GM18499 (cell line): ENCODE results near the gene CDK8.
"Not testable (repeated sequence)": the region's sequence is repeated elsewhere in the genome, so short reads cannot be mapped to it uniquely, and the experiment has no call there.

Experiments used
- ATAC-seq: cut with Tn5 transposase; IDR thresholded peaks from one replicate; pipeline ENCODE4 v1.9.1; 2021; ENCODE audit warnings: moderate number of reproducible peaks; ENCODE audit not compliant: insufficient read depth, unreplicated experiment

Gene CDK8

DNA sequence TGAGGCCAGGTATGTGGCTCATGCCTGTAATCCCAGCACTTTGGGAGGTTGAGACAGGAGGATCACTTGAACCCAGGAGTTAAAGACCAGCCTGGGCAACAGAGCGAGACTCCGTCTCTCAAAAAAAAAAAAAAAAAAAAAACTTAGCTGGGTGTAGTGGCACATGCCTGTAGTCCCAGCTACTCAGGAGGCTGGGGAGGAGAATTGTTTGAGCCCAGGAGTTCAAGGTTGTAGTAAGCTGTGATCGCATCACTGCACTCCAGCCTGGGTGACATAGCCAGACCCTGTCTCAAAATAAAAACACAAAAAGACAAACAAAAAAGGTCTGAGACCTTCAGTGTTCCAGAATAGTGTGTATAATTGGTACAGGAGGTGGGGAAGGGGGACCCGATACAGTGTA, 1.9 kb upstream of the CDK8 start:
- ATAC-seq = not testable (repeated sequence)

DNA sequence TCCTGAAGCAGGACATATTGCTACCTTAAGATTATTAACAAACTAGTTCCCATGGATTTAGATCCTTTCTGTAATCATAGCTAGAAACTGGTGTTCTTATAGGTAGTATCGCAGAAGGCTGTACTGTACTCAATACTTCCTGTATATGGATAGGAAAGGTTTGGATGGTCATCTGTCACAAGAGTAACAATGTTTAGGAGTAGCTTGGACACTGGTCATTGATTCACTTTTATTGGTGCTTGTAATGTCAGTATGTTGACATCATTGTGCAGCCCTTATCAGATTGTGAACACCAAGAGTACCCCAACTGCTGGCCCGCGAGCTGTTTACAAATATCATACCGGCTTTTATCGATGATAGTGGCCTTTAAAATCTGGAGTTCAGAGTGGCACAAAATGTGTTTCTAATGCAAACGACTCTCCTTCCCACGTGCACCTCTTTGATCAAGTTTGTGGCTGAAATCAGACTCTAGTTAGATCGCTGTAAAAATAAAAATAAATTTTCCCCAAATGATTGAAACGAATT, 605 bp upstream of the CDK8 start:
- ATAC-seq = no peak

DNA sequence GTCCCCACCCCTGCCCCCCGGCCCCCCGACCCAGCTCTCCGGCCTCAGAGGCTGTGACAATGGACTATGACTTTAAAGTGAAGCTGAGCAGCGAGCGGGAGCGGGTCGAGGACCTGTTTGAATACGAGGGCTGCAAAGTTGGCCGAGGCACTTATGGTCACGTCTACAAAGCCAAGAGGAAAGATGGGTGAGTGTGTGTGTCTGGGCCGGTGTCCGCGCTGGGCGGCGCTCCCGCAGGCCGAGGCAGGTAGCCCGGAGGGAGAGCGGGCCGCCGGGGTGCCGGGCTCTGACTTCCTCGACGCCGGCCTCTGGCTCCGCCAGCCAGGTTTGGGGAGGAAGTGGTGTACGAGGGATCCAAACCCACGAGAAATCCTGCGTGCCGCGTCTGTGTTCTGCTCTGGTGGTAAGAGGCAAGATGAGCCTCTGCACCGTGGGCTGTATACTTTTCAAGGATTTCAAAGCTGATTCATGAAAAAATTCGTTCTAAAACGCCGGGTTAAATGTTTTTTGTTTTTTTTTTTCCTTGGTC, 718 bp downstream of the CDK8 start:
- no peak for ATAC-seq

DNA sequence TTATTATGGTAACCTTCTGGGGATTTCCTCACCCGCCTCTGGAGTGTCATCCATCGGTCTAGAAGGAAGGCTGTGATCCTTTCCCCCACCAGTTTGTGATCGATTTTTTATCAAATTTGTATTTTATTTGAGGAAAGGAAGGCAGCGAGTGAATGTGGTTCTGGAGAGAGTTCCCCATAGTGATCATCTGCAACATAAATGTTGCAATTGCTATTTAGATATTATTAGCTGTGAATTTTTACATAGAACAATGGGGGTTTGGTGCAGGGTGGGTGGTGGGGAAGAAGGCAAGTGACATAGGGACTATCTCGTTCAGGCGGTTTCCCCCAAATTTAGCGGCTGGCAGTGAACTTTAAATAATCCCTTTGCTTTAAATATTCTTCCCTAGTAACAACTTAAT, 1.2 kb downstream of the CDK8 start:
- ATAC-seq = no peak

DNA sequence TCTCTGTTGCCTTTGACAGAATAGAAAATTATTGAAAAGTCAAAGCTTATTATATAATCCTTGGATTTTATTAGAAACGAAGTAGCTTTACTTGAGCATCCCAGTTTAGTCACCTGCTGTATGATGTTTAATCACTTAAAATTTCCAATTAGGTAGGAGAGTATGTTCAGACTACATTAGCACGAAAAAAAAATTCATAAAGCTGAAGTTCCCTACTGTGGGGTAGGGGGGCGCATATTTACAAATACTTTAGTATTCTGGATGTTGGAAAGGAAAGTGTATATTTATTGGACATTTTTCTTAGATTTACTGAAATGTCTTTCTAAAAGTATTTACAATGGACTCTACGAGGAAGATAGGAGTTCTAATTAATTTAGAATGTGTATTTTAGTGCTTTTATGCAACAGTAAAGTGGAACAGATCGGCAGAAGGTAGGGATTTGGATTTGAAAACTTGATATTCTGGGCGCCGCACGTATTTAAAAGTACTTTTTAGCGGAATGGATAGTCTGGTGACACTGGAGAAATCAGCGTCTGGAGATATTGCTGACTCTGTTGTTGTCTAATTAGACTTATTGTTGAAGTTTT, 1.9 kb downstream of the CDK8 start:
- ATAC-seq = no peak

DNA sequence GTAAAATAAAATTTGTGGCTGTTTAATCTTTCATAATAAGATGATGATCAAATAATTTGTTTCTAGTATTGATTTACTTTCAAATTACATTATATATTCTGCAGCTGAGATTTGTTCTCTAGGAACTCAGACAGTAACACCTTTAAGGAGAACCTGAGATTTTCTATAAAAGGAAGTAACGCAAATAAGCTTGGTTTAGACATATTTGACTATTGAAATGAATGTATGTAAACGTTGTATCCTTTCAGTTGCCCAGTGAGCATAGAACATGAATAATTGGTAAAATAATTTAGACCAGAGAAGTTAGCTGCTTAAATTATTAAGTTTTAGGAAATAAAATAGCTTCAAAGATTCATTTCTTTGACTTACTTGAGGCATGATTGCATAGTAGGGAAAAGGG, 3.1 kb downstream of the CDK8 start:
- ATAC-seq = no peak

DNA sequence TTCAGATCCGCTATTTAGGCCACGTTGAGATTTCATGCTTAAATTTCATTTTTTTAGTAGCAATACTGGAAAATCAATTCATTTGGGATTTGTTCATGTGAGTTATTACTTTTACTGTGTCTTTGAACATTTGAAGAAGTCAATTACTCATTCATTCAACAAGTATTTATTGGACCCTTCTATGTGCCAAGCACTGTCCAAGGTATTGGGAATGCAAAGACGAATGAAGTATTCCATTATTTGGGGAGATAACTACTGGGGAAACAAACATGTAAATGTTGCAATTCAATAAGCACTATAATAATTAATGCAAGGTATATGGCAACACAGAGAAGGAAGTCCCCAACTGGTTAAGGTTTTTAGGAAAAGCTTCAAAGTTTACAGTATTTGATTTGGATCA, 5.7 kb downstream of the CDK8 start:
- ATAC-seq = no peak

DNA sequence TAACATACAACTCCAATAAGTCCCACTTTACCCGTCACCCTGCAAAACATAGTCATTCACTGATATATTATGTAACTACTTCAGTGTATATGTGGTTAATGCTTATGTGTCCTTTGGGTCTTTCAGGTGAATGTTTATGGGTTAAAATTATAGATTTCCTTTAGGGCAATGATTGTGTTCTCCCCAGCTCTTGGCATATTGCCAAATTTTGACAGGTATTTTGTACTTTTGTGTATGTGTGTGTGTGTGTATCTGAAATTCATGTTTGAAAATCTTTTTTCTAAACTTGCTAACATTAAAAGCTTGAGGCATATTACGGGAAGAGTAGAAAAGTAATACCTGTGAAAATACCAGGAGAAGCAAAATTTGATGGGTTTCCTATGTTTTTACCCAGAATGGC, 8.2 kb downstream of the CDK8 start:
- ATAC-seq = no peak

DNA sequence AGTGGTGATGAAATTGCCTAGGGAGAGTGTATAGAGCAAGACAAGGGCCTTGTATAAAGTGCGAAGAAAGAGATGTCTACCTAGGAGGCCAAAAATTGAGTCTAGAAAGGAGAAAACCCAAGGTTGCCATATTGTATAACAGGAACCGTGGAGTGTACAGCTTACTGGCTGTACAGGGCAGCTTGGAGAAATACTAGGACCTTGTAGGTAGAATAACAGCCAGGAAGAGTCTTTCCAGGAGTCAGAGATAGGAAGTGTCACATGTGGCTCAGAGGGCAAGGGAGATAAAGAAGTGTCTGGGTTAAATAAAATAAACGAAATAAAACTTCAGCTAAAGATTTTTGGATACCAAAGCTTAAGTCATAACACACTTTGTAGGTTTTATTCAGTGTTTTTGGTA, 12.4 kb downstream of the CDK8 start:
- ATAC-seq = no peak

DNA sequence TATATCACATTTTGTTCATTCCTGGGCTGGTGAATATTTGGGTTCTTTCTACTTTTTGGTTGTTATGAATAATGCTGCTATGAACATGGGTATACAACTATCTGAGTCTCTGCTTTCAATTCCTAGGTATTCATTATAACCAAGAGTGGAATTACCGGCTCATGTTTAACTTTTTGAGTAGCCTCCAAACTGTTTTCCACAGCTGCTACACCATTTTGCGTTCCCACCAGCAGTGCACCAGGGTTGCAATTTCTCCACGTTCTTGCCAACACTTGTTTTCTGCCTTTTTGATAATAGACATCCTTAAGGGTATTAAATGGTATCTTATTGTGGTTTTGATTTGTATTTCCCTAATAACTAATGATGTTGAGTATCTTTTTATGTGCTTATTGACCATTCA, 16.8 kb downstream of the CDK8 start:
- no peak for ATAC-seq

DNA sequence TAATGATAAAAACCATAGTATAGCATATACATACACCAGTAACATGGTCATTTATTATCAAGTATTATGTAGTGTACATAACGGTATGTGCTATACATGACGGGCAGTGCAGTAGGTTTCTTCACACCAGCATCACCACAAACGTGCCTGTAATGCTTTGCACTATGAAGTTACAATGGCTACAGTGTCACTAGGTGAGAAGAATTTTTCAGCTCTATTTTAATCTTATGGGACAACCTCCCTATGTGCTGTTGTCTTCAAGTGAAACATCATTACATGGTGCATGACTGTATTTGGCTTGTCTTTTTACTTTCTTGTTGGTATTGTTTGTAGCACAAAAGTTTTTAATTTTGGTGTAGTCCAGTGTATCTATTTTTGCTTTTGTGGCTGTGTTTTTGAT, 18.7 kb downstream of the CDK8 start:
- no peak for ATAC-seq

DNA sequence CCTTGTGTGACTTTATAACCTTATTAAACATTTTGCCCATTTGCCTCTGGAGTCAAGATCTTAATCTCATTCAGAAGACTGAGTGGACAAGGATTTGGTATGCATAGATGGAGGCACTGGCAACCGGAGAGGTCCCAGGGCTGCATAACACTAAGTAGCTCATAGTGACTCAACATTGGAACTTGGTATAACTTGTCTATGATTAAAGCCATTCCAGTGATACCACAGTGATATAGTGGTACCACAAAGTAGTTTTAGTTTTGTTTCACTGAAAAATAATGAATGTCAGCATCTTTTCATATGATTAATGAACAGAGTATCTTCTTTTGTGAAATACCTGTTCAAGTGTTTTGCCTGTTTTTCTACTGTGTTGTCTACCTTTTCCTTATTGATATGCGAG, 26.4 kb downstream of the CDK8 start:
- no peak for ATAC-seq

DNA sequence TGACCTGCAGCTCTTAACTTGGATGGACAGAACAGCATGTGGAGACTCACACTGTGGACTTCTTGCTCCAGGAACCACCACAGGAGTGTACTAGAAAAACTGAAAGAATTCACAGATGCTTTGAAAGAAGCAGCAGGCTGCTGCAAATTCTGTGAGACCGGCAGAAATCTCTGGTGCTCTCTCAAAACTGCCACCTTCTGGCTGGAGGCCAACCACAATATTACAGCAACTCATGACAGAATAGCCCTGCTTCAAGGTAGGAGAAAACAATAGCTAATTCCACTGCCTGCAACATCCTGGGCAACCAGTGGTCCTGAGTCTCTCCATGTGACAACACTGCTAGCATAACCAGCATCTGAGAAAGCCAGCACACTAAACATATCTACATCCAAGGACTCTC, 26.9 kb downstream of the CDK8 start:
- ATAC-seq = no peak

DNA sequence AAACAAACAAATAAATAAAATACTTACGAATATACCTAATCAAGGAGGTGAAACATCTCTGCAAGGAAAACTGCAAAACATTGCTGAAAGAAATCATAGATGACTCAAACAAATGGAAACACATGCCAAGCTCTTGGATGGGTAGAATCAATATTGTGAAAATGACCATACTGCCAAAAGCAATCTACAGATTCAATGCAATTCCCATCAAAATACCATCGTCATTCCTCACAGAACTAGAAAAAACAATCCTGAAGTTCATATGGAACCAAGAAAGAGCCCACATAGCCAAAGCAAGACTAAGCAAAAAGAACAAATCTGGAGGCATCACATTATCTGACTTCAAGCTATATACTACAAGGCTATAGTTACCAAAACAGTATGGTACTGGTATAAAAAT, 32.0 kb downstream of the CDK8 start:
- ATAC-seq = not testable (repeated sequence)

DNA sequence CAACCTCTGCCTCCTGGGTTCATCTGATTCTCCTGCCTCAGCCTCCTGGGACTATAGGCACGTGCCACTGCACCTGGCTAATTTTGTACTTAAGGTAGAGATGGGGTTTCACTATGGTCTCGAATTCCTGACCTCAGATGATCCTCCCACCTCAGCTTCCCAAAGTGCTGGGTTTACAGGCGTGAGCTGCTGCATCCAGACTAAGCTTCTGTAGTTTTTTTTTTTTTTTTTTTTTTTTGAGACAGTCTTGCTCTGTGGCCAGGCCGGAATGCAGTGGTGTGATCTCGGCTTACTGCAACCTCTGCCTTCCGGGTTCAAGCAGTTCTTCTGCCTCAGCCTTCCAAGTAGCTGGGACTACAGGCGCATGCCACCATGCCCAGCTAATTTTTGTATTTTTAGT, 34.9 kb downstream of the CDK8 start:
- not testable (repeated sequence) for ATAC-seq

DNA sequence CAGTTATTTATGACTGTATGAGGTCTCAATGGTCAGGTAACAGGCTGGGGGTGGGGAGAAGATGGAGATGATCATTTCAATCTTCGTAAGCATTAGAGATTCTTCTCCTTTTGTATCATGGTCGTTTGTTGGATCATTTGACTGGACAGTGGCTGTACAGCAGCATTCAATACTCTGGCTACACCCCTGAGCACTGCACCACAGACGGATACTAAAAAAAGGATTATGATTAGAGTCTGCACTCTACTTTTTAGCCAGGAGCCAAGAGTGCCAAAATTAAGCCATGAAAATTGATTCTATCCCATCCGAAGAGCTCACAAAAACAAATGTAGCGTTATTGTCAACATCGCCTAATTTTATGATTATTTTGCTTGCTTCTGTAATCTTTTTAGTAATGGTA, 41.9 kb downstream of the CDK8 start:
- ATAC-seq = no peak

DNA sequence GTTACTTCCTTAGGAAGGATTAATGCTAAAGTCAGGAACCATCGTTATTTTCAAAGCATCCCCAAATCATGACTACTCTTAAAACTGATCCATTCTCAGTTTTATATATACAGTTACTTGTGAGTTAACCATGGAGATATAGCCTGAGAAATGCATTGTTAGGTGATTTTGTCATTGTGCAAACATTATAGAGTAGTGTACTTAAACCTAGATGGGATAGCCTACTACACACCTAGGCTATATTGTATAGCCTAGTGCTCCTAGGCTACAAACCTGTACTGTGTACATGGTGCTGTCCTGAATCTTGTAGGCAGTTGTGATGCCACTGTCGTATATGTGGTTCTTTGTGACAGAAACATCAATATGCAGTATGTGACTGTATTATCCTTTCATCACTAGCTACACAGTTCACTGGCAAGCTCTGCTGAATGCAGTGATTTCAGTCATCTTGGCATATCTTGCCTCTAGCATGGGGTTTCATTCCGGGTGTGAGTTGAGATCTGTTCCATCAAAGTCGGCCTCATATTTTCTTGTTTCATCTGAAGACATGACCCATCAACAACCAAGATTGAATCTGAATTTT, 45.3 kb downstream of the CDK8 start:
- ATAC-seq = no peak

DNA sequence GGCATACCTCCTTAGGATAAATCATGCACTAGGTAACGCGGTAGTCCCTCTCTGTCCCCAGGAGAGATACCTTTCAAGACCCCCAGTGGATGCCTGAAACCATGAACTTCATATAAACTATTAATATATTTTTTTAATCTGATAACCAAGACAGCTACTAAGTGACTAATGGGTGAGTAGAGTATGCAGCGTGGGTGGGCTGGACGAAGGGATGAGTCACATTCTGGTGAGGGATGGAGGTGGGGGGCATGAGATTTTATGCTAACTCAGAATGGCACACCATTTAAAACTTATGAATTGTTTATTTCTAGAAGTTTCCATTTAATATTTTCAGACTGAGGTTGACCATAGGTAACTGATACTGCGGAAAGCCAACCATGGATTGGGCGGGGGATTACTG, 46.2 kb downstream of the CDK8 start:
- no peak for ATAC-seq

DNA sequence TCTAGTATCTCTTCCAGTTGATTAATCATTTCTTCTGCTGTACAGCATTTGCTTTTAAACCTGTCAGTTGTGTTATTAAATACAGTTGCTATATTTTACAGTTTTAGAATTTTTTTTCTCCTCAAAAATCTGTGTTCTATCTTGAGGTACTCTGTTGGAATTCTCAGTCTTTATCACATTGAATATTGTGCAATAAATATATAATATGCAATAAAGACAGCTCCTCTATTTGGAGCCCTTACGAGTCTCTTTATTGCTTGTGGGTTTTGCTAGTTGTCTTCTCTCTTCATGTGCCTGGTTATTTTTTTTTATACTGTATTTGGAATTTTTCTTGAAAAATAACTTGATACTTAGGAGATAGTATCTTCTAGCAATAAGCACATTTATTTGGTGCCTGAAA, 51.7 kb downstream of the CDK8 start:
- no peak for ATAC-seq

DNA sequence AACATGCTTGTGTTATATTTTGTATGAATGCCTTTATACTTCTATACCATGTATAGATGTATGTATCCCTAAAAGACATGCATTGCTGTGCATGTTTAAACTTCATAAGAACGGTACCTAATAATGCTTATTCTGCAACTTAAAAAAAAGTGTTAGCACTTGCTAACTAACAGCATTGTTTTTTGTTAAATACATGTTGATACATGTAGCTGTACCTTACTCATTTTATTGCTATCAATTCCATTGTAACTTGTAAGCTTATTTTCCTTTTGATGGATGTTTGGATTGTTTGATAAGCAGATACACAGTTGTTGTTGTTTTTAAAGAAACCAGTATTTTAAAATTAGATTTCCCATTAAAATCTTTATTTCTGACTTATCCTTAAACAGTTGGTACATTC, 53.8 kb downstream of the CDK8 start:
- ATAC-seq = no peak

DNA sequence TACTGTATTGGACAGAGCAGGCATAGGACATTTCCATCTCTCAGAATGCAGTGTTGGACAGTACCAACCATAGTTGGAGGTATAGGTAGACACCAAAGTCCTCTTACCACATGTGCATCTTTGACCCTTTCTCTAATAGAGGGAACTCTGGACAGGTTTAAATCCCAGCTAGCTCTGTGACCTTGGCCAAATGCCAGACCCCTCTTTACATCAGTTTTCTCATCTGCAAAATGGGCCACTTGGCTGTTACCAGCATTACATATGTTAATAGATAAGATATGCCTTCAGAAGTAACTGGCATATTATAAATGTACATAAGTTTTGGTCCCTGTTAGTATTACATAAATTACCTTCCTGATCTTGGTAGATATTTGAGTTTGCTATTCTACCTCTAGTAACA, 54.3 kb downstream of the CDK8 start:
- no peak for ATAC-seq

DNA sequence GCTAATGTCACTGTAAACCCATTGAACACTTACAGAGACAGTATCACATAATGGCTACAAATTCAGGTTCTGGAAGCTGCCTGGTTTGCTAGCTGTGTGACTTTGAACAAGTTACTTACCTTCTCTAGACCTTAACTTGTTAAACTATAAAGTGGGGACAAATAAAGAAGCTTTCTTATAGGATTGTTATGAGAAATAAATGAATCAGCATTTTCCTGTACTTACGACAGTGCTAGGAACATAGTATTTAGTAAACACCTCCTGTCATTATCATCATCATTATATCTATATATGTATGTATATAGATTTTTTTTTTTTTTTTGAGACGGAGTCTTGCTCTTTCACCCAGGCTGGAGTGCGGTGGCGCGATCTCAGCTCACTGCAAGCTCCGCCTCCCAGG, 54.9 kb downstream of the CDK8 start:
- no peak for ATAC-seq
